ENCODE data around the gene THUMPD1.

Gene THUMPD1

DNA sequence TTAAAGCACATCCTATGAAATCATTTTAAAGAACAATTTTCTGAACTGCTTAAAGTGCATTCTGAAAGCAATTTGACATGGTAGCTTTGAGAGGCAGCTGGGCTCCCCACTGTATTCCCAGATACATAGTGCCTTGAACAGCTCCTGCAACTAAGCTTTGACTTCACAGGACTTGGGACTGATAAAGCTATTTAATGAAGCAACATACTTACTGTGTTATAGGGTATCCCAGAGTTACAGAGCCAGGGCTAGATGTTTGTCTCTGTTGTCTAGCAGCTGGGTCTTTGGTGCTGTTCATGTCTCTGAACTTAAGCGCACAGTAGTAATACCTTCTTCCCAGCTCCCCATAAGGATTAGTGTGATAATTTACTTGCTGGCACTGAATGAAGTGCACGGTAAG, 45.0 kb downstream of the THUMPD1 start:
- no peak for TF ChIP-seq CTCF (IDR thresholded peaks at IDR 0.05)

DNA sequence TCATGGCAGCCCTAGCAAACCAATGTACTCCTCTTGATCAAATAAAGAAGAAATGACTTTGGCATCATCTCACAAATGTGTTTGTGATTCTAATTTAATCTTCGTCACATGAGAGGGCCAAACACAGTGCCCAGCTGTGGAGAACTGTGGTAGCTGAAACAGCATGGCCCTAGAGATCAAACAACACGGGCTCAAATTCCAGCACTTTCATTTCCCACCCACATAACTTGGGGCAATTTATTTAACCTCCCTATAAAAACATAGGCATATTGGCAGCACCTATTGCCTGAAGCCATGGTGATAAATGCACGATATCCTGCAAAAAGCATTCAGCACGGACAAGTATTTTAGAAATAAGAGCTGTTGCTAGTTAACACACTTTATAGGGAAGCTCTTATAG, 46.6 kb downstream of the THUMPD1 start:
- no peak for TF ChIP-seq CTCF (IDR thresholded peaks at IDR 0.05)

DNA sequence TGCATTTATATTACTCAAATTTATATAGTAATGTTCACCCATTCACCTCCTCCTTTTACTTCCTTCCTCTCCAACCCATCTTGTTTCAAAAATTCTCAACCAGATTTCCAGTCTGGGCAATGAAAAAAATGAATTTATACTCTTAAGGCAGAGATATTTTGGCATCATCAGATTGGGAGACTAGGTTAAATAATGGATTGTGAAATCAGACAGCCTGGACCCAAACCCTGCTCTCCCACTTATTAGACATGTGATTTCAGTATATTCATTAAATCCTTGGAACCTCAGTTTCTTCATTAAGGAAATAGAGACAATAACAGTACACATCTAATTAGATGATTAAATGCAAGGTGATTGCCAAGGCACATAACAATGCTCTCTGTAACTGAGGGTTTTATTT, 52.0 kb downstream of the THUMPD1 start:
- no peak for TF ChIP-seq CTCF (IDR thresholded peaks at IDR 0.05)

DNA sequence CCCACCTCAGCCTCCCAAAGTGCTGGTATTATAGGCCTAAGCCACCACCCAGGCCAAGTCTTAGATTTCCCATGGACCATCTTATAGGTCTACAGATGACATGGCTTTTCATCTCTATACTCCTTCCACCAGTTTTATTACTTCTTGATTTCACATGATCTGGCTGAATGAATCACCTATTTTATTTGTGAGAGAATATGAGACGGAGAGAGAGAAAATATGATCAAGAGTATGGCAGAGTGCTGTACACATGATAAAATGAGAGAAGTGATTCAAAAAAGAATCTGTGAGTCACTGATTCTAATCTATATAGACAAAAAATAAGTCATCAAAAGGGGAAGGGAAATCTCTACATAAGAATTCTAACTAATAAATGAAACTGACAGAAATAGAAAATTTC, 57.8 kb downstream of the THUMPD1 start:
- no peak for TF ChIP-seq CTCF (IDR thresholded peaks at IDR 0.05)
